HEK293 (cell line): ENCODE measurements around the gene ST8SIA3.

Experiments
- YY1 ChIP-seq: fragments of 450-650 bp; formaldehyde crosslinking; IDR thresholded peaks from 2 replicates; pipeline ENCODE4 v1.5.1; 2018; ENCODE audit warnings: missing biosample characterization, missing genetic modification characterization
- ZBTB21 ChIP-seq: fragments of 450-650 bp; formaldehyde crosslinking; IDR thresholded peaks from 2 replicates; pipeline ENCODE4 v1.5.1; 2017; ENCODE audit warnings: missing biosample characterization, missing genetic modification characterization
- ZBTB7A ChIP-seq: fragments of 450-650 bp; formaldehyde crosslinking; IDR thresholded peaks from 2 replicates; pipeline ENCODE4 v1.5.1; 2016; ENCODE audit warnings: low read depth, missing biosample characterization, missing genetic modification characterization
- ZNF121 ChIP-seq: fragments of 450-650 bp; formaldehyde crosslinking; IDR thresholded peaks from 2 replicates; pipeline ENCODE4 v1.5.1; 2016; ENCODE audit warnings: missing biosample characterization, missing genetic modification characterization
- TF ChIP-seq, protein P1 (sequence below): fragments of 450-650 bp; formaldehyde crosslinking; IDR thresholded peaks from 2 replicates; pipeline ENCODE4 v1.5.1; 2016; ENCODE audit warnings: missing biosample characterization, missing genetic modification characterization

GRCh38 chr18:57334383-57334782 is 18.0 kb upstream of the ST8SIA3 start:
- no peak for TF ChIP-seq ZBTB21 (tag by site-specific recombination)
- TF ChIP-seq, protein P1, sequence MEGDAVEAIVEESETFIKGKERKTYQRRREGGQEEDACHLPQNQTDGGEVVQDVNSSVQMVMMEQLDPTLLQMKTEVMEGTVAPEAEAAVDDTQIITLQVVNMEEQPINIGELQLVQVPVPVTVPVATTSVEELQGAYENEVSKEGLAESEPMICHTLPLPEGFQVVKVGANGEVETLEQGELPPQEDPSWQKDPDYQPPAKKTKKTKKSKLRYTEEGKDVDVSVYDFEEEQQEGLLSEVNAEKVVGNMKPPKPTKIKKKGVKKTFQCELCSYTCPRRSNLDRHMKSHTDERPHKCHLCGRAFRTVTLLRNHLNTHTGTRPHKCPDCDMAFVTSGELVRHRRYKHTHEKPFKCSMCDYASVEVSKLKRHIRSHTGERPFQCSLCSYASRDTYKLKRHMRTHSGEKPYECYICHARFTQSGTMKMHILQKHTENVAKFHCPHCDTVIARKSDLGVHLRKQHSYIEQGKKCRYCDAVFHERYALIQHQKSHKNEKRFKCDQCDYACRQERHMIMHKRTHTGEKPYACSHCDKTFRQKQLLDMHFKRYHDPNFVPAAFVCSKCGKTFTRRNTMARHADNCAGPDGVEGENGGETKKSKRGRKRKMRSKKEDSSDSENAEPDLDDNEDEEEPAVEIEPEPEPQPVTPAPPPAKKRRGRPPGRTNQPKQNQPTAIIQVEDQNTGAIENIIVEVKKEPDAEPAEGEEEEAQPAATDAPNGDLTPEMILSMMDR, result no peak
- no peak for TF ChIP-seq ZBTB7A (tag by site-specific recombination)
- no peak for TF ChIP-seq ZNF121 (tag by site-specific recombination)
- TF ChIP-seq YY1 (tag by site-specific recombination), result no peak
